CD4-positive, alpha-beta T cell (primary cell): Measurements from ENCODE around the gene ARHGEF11. TPM values are rescaled to one million over a fixed set of nuclear protein-coding genes. Genes with fewer than 3 reads are reported as not detected.

Experiments used
- ATAC-seq: fragments of 200-7000 bp; cut with Tn5 transposase; one replicate; pipeline ENCODE4 v1.10.0; 2022; ENCODE audit warnings: mild to moderate bottlenecking; ENCODE audit not compliant: poor library complexity
- CTCF ChIA-PET: fragments of 350-600 bp; sonication (Branson Sonifier 250); formaldehyde crosslinking; loops from one replicate; lab custom pipeline; 2021; ENCODE audit warnings: antibody characterized with exemption, inconsistent platforms; lab: Charles Lee
- POLR2A ChIA-PET: fragments of 350-600 bp; sonication (Branson Sonifier 250); formaldehyde crosslinking; loops from one replicate; lab custom pipeline; 2021; ENCODE audit warnings: antibody characterized with exemption, inconsistent platforms; lab: Charles Lee
- DNase-seq, 14 experiments: peaks; one replicate each; pipeline ENCODE4 v3.0.0-alpha.2; 2013 to 2020; ENCODE audit warnings: mixed read lengths in 2 of 14
- H3K27ac ChIP-seq, 2 donors: one replicate each; pipeline versions ENCODE4 v1.5.1 to v1.7.0; 2013; ENCODE audit warnings: low read length in 2 of 2, low read depth in 1 of 2, mild to moderate bottlenecking in 1 of 2
- H3K27me3 ChIP-seq, 2 experiments: 1 replicate in 1 of 2; 2 replicates in 1 of 2; pipeline versions ENCODE4 v1.6.1 to v1.7.0; 2013; ENCODE audit warnings: low read length in 2 of 2, control low read depth in 1 of 2, mild to moderate bottlenecking in 1 of 2, moderate library complexity in 1 of 2; ENCODE audit not compliant: insufficient read depth in 2 of 2, control insufficient read depth in 1 of 2
- H3K36me3 ChIP-seq: one replicate; pipeline ENCODE4 v1.6.1; 2013; ENCODE audit warnings: low read length, control low read depth; ENCODE audit not compliant: insufficient read depth
- H3K4me1 ChIP-seq: one replicate; pipeline ENCODE4 v1.6.1; 2013; ENCODE audit warnings: low read length, control low read depth; ENCODE audit not compliant: insufficient read depth
- H3K4me3 ChIP-seq: one replicate; pipeline ENCODE4 v1.5.1; 2013; ENCODE audit warnings: mild to moderate bottlenecking, low read length, moderate library complexity
- H3K9me3 ChIP-seq, 2 experiments: 1 replicate in 1 of 2; 2 replicates in 1 of 2; pipeline versions ENCODE4 v1.6.1 to v1.7.0; 2013; ENCODE audit warnings: low read length in 2 of 2, mild to moderate bottlenecking in 2 of 2, control low read depth in 1 of 2, moderate library complexity in 1 of 2; ENCODE audit not compliant: control insufficient read depth in 1 of 2, insufficient read depth in 1 of 2
- H3K27ac Mint-ChIP-seq: one replicate; pipeline ENCODE4 v1.8.0; 2020; ENCODE audit warnings: mixed read lengths
- H3K27me3 Mint-ChIP-seq: one replicate; pipeline ENCODE4 v1.8.0; 2021; ENCODE audit warnings: mixed read lengths
- H3K36me3 Mint-ChIP-seq: one replicate; pipeline ENCODE4 v1.8.0; 2021; ENCODE audit warnings: low read depth, mixed read lengths
- H3K4me1 Mint-ChIP-seq: one replicate; pipeline ENCODE4 v1.8.0; 2021; ENCODE audit warnings: low read depth, mixed read lengths
- H3K4me3 Mint-ChIP-seq: one replicate; pipeline ENCODE4 v1.8.0; 2020; ENCODE audit warnings: mild to moderate bottlenecking, mixed read lengths
- H3K9me3 Mint-ChIP-seq: one replicate; pipeline ENCODE4 v1.8.0; 2020; ENCODE audit warnings: mixed read lengths
- CTCF ChIP-seq: fragments of 200-600 bp; IDR thresholded peaks from one replicate; pipeline ENCODE4 v1.8.0; 2022; ENCODE audit warnings: antibody characterized with exemption, mild to moderate bottlenecking
- intact Hi-C, 2 experiments: fragments of 100-400 bp; cut with DNase I in 1 of 2; cut with micrococcal nuclease in 1 of 2; formaldehyde crosslinking; loops; one replicate each; pipeline versions ENCODE4 v1.15.1 to v1.9.0; 2023 to 2025; cut with DNase I, micrococcal nuclease
- total RNA-seq, 174 experiments: library from RNA in 2 of 174; stranded (reverse) in 2 of 174; gene quantifications; one replicate each; pipeline ENCODE4 v1.2.3 and lab custom pipeline; 2021 to 2026

Gene ARHGEF11
- total RNA-seq, 2 experiments from 2014 or later: 13.7 to 13.9 TPM

GRCh38 chr1:157088607-157089006 is 43.1 kb upstream of the ARHGEF11 start:
- Mint-ChIP-seq H3K27ac (no peak overlapping the region), H3K27me3 (peaks cover 10% of the 10 kb centered on the region), H3K4me3 (no peak overlapping the region), H3K4me1 (peaks cover 5% of the 10 kb centered on the region), H3K9me3 (no peaks in the 10 kb centered on the region), H3K36me3 (no peaks in the 10 kb centered on the region)
- ChIA-PET POLR2A (interaction anchor here (0.7 kb wide), 1 partner anchor 68 kb away, joined by 3 read pairs; no protein-coding TSS in a partner anchor), CTCF (interaction anchor here (7.4 kb wide), 1 partner anchor 67 kb away, joined by 241 read pairs; no protein-coding TSS in a partner anchor)
- Histone ChIP-seq H3K27me3 (peaks cover 0 to 2% of the 10 kb centered on the region in 2 experiments), H3K4me3 (no peak overlapping the region), H3K27ac (no peak overlapping the region), H3K9me3 (no peaks in the 10 kb centered on the region), H3K36me3 (no peaks in the 10 kb centered on the region), H3K4me1 (peaks cover 7% of the 10 kb centered on the region)
- ATAC-seq: no peak
- intact Hi-C loops: no loop called here
- no peak for TF ChIP-seq CTCF
- no peak for DNase-seq

GRCh38 chr1:157087030-157087429 is 41.5 kb upstream of the ARHGEF11 start:
- intact Hi-C loops: no loop called here
- no peak overlapping the region for H3K4me3 Mint-ChIP-seq
- no peak overlapping the region for H3K27ac Mint-ChIP-seq
- Histone ChIP-seq H3K4me3 (no peak overlapping the region), H3K27me3 (peaks cover 0 to 2% of the 10 kb centered on the region in 2 experiments), H3K27ac (no peak overlapping the region), H3K36me3 (no peaks in the 10 kb centered on the region), H3K9me3 (no peaks in the 10 kb centered on the region), H3K4me1 (peaks cover 7% of the 10 kb centered on the region)
- H3K36me3 Mint-ChIP-seq: no peaks in the 10 kb centered on the region
- H3K27me3 Mint-ChIP-seq: peaks cover 10% of the 10 kb centered on the region
- DNase-seq (no peak), ATAC-seq (no peak)
- CTCF ChIA-PET: interaction anchor here (7.4 kb wide), 1 partner anchor 69 kb away, joined by 241 read pairs; no protein-coding TSS in a partner anchor
- H3K9me3 Mint-ChIP-seq: no peaks in the 10 kb centered on the region
- peaks cover 5% of the 10 kb centered on the region for H3K4me1 Mint-ChIP-seq
- no peak for TF ChIP-seq CTCF
- POLR2A ChIA-PET: no interaction called here

GRCh38 chr1:157086299-157086698 is 40.8 kb upstream of the ARHGEF11 start:
- peaks cover 7% of the 10 kb centered on the region for H3K4me1 ChIP-seq
- no peaks in the 10 kb centered on the region for H3K9me3 ChIP-seq
- CTCF ChIA-PET: interaction anchor here (7.4 kb wide), 1 partner anchor 69 kb away, joined by 241 read pairs; no protein-coding TSS in a partner anchor
- H3K27me3 Mint-ChIP-seq: peaks cover 10% of the 10 kb centered on the region
- no peaks in the 10 kb centered on the region for H3K9me3 Mint-ChIP-seq
- no peak for TF ChIP-seq CTCF
- no peak overlapping the region for H3K4me3 ChIP-seq
- no peak overlapping the region for H3K27ac ChIP-seq
- no peak overlapping the region for H3K4me3 Mint-ChIP-seq
- H3K36me3 ChIP-seq: no peaks in the 10 kb centered on the region
- H3K36me3 Mint-ChIP-seq: no peaks in the 10 kb centered on the region
- DNase-seq (no peak), ATAC-seq (no peak)
- intact Hi-C loops: no loop called here
- no peak overlapping the region for H3K27ac Mint-ChIP-seq
- POLR2A ChIA-PET: no interaction called here
- H3K4me1 Mint-ChIP-seq: peaks cover 5% of the 10 kb centered on the region
- H3K27me3 ChIP-seq: peaks cover 0 to 2% of the 10 kb centered on the region in 2 experiments
